Vagina (tissue), 2 donors: ENCODE results near the gene UGGT1. TPM values are rescaled to one million over a fixed set of nuclear protein-coding genes. Genes with fewer than 3 reads are reported as not detected.
A peak's percentile ranks its signal among the peaks of the same experiment; 100 is the strongest.

Source experiments
- DNase-seq, 2 donors: peaks; one replicate each; pipeline ENCODE4 v3.0.0-alpha.2; 2017; ENCODE audit errors: extremely low spot score in 2 of 2
- H3K27ac ChIP-seq: fragments of 200-600 bp; sonication (generic); one replicate; pipeline ENCODE4 v1.5.1; 2019
- H3K27me3 ChIP-seq: fragments of 200-600 bp; sonication (generic); one replicate; pipeline ENCODE4 v1.5.1; 2019
- H3K36me3 ChIP-seq, 2 donors: fragments of 200-600 bp; sonication (generic); one replicate each; pipeline ENCODE4 v1.5.1; 2017 to 2019
- H3K4me1 ChIP-seq: fragments of 200-600 bp; sonication (generic); one replicate; pipeline ENCODE4 v1.5.1; 2019
- H3K4me3 ChIP-seq, 2 donors: fragments of 200-600 bp; sonication (generic); 1 replicate in 1 of 2; 2 replicates in 1 of 2; pipeline ENCODE4 v1.5.1; 2016 to 2019
- H3K9me3 ChIP-seq: fragments of 200-600 bp; sonication (generic); one replicate; pipeline ENCODE4 v1.5.1; 2019
- CTCF ChIP-seq, 3 experiments: fragments of 450-650 bp in 2 of 3; fragments of 200-600 bp in 1 of 3; sonication (generic) in 1 of 3; IDR thresholded peaks; one replicate each; pipeline ENCODE4 v1.5.1; 2017 to 2019; ENCODE audit warnings: antibody characterized with exemption in 3 of 3, mild to moderate bottlenecking in 2 of 3, moderate library complexity in 2 of 3
- POLR2A ChIP-seq, 2 donors: fragments of 450-650 bp; IDR thresholded peaks; one replicate each; pipeline ENCODE4 v1.6.1; 2017; ENCODE audit warnings: antibody characterized with exemption in 2 of 2, mild to moderate bottlenecking in 2 of 2, moderate library complexity in 2 of 2
- POLR2AphosphoS5 ChIP-seq, 2 donors: sonication (generic); formaldehyde crosslinking; IDR thresholded peaks; one replicate each; pipeline ENCODE4 v1.9.0; 2017; ENCODE audit warnings: antibody characterized with exemption in 2 of 2, mild to moderate bottlenecking in 2 of 2, low read depth in 1 of 2; ENCODE audit not compliant: insufficient read depth in 1 of 2
- intact Hi-C: fragments of 100-400 bp; cut with DNase I; formaldehyde crosslinking; loops from one replicate; pipeline ENCODE4 v1.15.1; 2023
- total RNA-seq: library from RNA; depleted of rRNA; stranded (reverse); fragments of >200 nt; gene quantifications from one replicate; pipeline ENCODE4 v1.2.3, GENCODE V29; 2016

UGGT1 gene
- total RNA-seq, 1 donor from 2014 or later = 40.5 TPM

- intact Hi-C loops = loop anchor here (5.0 kb wide), 1 partner anchor 64 kb away; the partner anchor contains the start of gene SAP130
- H3K4me1 ChIP-seq = peaks cover 31% of the 10 kb centered on the region
- peak overlapping the region; percentile 94 to 95 for H3K4me3 ChIP-seq
Observed at GRCh38 chr2:128091726-128092080, 703 bp downstream of the UGGT1 start.

GRCh38 chr2:128092656-128093055, 1.7 kb downstream of the UGGT1 start:
- H3K9me3 ChIP-seq = no peaks in the 10 kb centered on the region
- TF ChIP-seq CTCF (IDR thresholded peaks at IDR 0.05) (no peak), POLR2AphosphoS5 (IDR thresholded peaks at IDR 0.05; ENCODE audit: insufficient read depth in 1 of 2, low read depth in 1 of 2) (no peak), POLR2A (IDR thresholded peaks at IDR 0.05) (no peak)
- H3K27ac ChIP-seq = no peak overlapping the region
- intact Hi-C loops = loop anchor here (5.0 kb wide), 1 partner anchor 65 kb away; the partner anchor contains the start of gene SAP130
- no peak overlapping the region for H3K4me3 ChIP-seq
- H3K36me3 ChIP-seq = no peaks in the 10 kb centered on the region
- no peaks in the 10 kb centered on the region for H3K27me3 ChIP-seq
- H3K4me1 ChIP-seq = peaks cover 31% of the 10 kb centered on the region
- no peak for DNase-seq

More at GRCh38 chr2:128091726-128092080, 703 bp downstream of the UGGT1 start:
- Histone ChIP-seq H3K9me3 (no peaks in the 10 kb centered on the region), H3K27ac (peak overlapping the region; percentile 66), H3K36me3 (no peaks in the 10 kb centered on the region), H3K27me3 (no peaks in the 10 kb centered on the region)
- DNase-seq = no peak
- TF ChIP-seq CTCF (IDR thresholded peaks at IDR 0.05) (no peak), POLR2AphosphoS5 (IDR thresholded peaks at IDR 0.05; ENCODE audit: insufficient read depth in 1 of 2, low read depth in 1 of 2) (no peak), POLR2A (IDR thresholded peaks at IDR 0.05) (no peak)

GRCh38 chr2:128093762-128094161, 2.8 kb downstream of the UGGT1 start:
- Histone ChIP-seq H3K9me3 (no peaks in the 10 kb centered on the region), H3K27me3 (no peaks in the 10 kb centered on the region), H3K4me3 (no peak overlapping the region), H3K27ac (no peak overlapping the region), H3K4me1 (peaks cover 31% of the 10 kb centered on the region), H3K36me3 (no peaks in the 10 kb centered on the region)
- no peak for DNase-seq
- intact Hi-C loops = loop anchor here (5.0 kb wide), 1 partner anchor 66 kb away; the partner anchor contains the start of gene SAP130
- TF ChIP-seq POLR2AphosphoS5 (IDR thresholded peaks at IDR 0.05; ENCODE audit: insufficient read depth in 1 of 2, low read depth in 1 of 2) (no peak), POLR2A (IDR thresholded peaks at IDR 0.05) (no peak), CTCF (IDR thresholded peaks at IDR 0.05) (no peak)

- no peak for DNase-seq
- intact Hi-C loops = no loop called here
- H3K27me3 ChIP-seq = no peaks in the 10 kb centered on the region
- peaks cover 0 to 3% of the 10 kb centered on the region in 2 donors for H3K36me3 ChIP-seq
- H3K9me3 ChIP-seq = no peaks in the 10 kb centered on the region
- no peak overlapping the region for H3K27ac ChIP-seq
- no peak overlapping the region for H3K4me3 ChIP-seq
- TF ChIP-seq CTCF (IDR thresholded peaks at IDR 0.05) = no peak
- TF ChIP-seq POLR2AphosphoS5 (IDR thresholded peaks at IDR 0.05; ENCODE audit: insufficient read depth in 1 of 2, low read depth in 1 of 2) = no peak
- no peak for TF ChIP-seq POLR2A (IDR thresholded peaks at IDR 0.05)
- peaks cover 29% of the 10 kb centered on the region for H3K4me1 ChIP-seq
Observed at GRCh38 chr2:128095201-128095600, 4.2 kb downstream of the UGGT1 start.

GRCh38 chr2:128103407-128103806, 12.4 kb downstream of the UGGT1 start:
- no peaks in the 10 kb centered on the region for H3K9me3 ChIP-seq
- H3K27me3 ChIP-seq = no peaks in the 10 kb centered on the region
- H3K27ac ChIP-seq = no peak overlapping the region
- no peaks in the 10 kb centered on the region for H3K4me1 ChIP-seq
- intact Hi-C loops = no loop called here
- H3K36me3 ChIP-seq = peaks cover 0 to 7% of the 10 kb centered on the region in 2 donors
- H3K4me3 ChIP-seq = no peak overlapping the region
- no peak for TF ChIP-seq CTCF (IDR thresholded peaks at IDR 0.05)
- TF ChIP-seq POLR2A (IDR thresholded peaks at IDR 0.05) = no peak
- TF ChIP-seq POLR2AphosphoS5 (IDR thresholded peaks at IDR 0.05; ENCODE audit: insufficient read depth in 1 of 2, low read depth in 1 of 2) = no peak
- no peak for DNase-seq
